ENCODE data around the gene MBP.

DNA sequence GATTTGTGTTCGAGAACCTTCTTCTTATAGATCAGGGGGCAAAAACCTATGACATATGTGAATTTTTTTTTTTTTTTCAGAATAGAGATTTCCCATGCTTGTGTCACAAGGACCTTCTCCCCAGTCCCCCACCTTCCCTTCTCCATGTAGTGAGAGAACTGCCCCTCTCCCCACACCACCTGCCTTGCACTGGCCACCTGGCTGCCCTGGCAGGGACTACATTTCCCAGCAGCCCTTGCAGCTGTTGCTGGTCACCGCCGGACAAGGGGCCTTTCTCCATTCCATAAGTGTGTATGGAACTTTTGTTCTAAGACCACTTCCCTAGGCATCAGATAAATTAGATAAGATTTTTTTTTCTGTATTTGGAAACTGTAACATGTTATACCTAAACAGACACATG, 22.2 kb downstream of the MBP start:
- TF ChIP-seq, protein P1, sequence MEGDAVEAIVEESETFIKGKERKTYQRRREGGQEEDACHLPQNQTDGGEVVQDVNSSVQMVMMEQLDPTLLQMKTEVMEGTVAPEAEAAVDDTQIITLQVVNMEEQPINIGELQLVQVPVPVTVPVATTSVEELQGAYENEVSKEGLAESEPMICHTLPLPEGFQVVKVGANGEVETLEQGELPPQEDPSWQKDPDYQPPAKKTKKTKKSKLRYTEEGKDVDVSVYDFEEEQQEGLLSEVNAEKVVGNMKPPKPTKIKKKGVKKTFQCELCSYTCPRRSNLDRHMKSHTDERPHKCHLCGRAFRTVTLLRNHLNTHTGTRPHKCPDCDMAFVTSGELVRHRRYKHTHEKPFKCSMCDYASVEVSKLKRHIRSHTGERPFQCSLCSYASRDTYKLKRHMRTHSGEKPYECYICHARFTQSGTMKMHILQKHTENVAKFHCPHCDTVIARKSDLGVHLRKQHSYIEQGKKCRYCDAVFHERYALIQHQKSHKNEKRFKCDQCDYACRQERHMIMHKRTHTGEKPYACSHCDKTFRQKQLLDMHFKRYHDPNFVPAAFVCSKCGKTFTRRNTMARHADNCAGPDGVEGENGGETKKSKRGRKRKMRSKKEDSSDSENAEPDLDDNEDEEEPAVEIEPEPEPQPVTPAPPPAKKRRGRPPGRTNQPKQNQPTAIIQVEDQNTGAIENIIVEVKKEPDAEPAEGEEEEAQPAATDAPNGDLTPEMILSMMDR (IDR thresholded peaks at IDR 0.05), result no peak
- TF ChIP-seq POLR2A (IDR thresholded peaks at IDR 0.05), result no peak

Data from thyroid gland (tissue), 4 donors.